ENCODE data around the gene SERPIND1.
A peak's percentile ranks its signal among the peaks of the same experiment; 100 is the strongest.

Gene SERPIND1

DNA sequence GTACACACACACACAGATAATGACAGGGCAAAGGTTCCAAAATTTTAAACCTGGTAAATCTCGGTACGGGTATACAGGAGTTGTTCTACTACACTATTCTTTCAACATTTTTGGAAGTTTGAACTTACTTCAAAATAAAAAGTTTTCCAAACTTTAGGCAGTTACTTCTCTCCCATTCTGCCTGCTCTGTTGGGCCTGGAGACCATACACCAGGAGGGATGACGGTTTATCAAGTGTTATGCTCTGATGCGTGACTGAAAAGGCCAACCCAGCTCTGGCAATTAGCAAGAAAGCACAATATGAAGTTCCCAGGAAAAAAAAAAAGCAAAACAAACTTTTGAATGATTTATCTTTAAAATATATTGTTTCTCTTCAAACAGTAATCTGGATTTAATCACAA is 969 bp downstream of the SERPIND1 start:
- DNase-seq (ENCODE audit: low spot score): no peak

DNA sequence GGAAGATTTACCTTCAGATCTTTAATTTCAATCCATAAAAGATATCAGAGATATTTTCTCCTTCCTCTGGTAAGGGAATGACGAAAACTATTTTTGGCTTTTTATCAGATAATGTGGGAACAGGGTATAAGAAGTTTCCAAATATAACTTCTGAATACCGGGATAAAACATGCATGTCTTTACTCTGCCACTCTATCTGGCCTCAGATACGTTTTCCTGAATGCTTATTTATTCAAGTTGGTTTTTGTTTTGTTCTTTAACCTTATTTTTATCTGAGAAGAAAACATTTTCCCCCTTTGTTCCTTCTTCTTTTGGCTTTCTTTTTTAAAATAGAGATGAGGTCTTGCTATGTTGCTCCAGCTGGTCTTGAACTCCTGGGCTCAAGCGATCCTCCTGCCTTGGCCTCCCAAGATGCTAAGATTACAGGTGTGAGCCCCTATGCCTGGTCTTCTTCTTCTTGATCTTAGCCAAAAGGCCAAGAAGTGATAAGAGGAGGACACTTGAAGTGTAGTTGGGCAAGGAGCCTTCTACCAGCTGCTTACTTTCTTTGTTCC is 1.5 kb downstream of the SERPIND1 start:
- DNase-seq (ENCODE audit: low spot score): no peak

DNA sequence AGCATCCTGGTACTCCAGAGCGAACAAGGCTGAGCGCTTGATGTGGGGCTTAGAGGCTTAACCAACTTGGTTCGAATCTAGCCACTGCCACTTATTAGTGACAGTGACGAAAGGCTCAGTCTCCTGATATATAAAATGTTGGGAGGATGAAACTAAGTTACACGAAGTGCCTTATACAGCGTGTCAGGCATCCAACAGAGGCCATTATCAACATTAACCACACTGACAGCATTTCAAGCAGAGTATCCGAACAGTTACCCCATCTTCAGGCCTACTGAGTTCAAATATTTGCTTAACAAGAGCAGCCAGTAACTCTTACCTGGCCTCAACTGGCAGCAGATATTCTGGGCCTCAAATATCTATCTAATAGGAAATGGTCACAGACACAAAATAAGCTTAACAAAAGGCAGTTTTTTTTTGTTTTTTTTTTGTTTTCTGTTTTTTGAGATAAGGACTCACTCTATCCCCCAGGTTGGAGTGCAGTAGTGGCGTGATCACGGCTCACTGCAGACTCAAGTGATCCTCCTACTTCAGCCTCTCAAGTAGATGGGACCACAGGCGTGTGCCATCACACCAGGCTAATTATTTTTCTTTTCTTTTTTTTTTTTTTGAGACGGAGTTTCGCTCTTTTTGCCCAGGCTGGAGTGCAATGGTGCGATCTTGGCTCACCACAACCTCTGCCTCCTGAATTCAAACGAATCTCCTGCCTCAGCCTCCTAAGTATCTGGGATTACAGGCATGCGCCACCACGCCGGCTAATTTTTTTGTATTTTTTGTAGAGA is 2.9 kb downstream of the SERPIND1 start:
- no peak for DNase-seq (ENCODE audit: low spot score)

DNA sequence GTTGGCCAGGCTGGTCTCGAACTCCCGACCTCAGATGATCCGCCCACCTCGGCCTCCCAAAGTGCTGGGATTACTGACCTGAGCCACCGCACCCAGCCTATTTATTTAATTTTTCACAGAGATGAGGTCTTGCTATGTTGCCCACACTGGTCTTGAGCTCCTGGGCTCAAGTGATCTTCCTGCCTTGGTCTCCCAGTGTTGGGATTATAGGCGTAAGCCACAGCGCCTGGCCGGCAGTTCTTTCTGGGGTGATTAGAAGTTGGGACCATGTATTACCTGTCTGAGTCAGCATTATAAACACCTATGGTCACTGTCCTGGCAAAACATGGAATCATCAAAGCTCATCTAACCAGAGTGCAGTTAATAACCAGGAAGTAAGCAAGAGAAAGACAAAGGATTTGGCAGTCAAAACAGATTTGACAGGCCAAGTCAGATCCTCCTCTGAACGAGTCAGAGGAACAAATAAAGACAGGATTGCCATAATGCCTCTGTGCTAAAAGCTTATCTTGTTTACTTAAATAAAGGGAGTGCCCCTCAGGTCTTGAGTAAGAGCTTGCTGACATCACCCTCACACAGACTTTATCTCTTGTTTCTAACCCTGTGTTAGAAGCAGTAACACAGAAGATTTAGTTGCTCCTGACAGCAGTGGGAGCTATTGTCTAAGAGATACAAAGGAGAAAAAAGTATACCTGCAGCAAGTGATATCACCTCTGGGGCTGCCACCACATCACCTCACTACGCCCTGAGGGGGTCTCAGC is 3.7 kb downstream of the SERPIND1 start:
- DNase-seq (ENCODE audit: low spot score): peak; percentile 64

DNA sequence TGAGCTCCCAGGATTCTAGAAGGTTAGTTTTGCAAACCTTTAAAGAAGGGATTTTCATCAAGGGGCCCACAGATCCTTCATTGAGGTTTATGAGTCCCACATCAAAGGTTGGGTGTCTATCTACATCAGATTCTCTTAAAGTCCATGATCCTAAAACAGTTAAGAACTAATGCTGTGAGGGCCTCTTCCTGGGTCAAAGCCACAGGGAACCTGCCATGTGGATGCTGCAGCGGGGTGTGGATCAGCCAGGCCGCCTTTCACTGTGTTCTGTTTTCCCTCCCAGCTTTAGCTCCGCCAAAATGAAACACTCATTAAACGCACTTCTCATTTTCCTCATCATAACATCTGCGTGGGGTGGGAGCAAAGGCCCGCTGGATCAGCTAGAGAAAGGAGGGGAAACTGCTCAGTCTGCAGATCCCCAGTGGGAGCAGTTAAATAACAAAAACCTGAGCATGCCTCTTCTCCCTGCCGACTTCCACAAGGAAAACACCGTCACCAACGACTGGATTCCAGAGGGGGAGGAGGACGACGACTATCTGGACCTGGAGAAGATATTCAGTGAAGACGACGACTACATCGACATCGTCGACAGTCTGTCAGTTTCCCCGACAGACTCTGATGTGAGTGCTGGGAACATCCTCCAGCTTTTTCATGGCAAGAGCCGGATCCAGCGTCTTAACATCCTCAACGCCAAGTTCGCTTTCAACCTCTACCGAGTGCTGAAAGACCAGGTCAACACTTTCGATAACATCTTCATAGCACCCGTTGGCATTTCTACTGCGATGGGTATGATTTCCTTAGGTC is 5.3 kb downstream of the SERPIND1 start:
- DNase-seq (ENCODE audit: low spot score): peak; percentile 52

DNA sequence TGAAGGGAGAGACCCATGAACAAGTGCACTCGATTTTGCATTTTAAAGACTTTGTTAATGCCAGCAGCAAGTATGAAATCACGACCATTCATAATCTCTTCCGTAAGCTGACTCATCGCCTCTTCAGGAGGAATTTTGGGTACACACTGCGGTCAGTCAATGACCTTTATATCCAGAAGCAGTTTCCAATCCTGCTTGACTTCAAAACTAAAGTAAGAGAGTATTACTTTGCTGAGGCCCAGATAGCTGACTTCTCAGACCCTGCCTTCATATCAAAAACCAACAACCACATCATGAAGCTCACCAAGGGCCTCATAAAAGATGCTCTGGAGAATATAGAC is 5.9 kb downstream of the SERPIND1 start:
- no peak for DNase-seq (ENCODE audit: low spot score)

DNA sequence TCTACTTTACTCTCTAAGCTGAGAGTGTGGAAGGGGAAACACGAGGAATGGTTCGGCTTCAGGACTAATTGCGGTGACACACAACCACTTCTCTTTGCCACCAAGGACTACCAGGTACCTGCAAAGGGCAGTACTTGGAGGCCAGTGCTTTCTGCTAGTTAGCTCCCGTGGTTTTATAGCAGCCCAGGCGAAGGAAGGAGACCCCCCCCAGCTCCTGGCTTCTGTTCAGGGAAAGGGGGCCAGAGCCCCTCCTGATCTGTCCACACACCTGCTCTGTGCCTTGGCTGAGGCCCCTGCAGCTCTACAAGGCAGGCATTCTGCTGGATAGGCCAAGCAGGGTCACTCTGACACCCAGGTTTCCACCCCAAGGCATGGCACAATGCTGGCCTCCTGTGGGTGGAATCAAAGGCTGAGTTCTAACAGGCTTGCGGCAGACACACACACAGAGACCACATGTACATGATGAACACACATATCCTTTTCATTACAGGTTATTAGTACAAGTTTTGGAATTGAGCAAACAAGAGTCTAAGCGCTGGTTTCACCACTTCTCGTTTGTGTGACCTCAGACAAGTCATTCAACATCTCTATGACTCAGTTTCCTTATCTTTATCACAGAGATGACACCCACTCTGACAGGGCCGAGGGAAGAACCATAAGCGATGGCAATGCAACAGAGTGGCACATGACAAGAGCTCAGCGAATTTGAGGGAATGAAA is 7.5 kb downstream of the SERPIND1 start:
- no peak for DNase-seq (ENCODE audit: low spot score)

DNA sequence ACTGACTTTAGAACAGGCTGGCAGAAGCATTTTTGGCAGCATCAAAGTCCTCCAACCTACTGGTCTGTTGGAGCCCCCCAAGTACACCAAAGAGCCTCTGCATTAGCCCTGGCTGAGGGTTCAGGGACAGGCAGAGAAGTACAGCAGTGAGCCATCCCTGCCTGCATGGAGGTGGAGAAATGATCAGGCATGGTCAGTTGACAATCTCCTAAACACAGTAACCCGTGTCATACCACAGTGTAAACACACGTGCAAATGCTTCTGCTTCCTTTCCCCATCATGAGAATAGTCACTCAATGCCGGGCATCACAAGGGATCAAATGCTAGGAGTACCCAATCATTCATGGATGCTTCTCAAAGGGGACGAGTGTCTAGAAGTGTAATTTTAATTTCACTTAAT is 8.2 kb downstream of the SERPIND1 start:
- DNase-seq (ENCODE audit: low spot score): no peak

DNA sequence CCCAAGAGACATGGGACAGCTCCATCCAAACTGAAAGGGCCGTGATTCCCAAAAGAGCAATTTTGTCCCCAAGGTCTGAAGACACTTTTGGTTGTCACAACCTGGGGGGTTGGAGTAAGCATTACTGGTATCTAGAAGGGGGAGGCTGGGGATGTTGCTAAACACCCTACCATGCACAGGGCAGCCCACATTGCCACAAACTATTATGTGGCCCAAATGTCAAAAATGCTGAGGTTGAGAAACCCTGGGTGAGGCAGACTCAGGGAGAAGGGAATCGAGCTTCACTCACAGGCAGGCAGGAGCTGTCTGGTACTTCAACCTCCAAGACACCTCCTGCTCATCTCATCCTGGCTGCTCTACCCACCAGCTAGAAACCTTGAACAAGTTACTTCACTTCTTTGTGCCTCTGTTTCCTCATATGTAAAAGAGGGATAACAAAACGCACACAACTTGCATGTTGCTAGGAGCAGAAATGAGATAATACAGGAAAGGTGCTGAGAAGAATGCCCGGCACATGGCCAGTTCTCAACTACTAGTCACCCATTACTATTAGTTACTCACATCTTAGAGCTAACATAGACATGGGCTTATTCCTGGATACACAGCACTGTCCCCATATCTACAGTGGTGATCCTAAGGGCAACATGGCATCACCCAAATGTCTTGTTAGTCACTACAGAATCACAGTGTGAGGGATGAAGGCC is 8.8 kb downstream of the SERPIND1 start:
- no peak for DNase-seq (ENCODE audit: low spot score)

DNA sequence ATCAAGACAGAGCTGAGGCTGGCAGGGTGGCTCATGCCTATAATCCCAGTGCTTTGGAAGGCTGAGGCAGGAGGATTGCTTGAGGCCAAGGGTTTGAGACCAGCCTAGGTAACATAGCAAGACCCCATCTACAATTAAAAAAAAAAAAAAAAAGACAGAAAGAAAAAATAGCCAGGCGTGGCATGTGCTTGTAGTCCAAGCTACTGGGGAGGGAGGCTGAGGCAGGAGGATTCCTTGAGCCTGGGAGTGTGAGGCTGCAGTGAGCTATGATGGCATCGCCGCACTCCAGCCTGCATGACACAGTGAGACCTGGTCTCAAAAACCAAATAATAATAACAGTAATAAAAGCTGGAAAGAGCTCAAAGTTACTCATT is 9.4 kb downstream of the SERPIND1 start:
- DNase-seq (ENCODE audit: low spot score): no peak

DNA sequence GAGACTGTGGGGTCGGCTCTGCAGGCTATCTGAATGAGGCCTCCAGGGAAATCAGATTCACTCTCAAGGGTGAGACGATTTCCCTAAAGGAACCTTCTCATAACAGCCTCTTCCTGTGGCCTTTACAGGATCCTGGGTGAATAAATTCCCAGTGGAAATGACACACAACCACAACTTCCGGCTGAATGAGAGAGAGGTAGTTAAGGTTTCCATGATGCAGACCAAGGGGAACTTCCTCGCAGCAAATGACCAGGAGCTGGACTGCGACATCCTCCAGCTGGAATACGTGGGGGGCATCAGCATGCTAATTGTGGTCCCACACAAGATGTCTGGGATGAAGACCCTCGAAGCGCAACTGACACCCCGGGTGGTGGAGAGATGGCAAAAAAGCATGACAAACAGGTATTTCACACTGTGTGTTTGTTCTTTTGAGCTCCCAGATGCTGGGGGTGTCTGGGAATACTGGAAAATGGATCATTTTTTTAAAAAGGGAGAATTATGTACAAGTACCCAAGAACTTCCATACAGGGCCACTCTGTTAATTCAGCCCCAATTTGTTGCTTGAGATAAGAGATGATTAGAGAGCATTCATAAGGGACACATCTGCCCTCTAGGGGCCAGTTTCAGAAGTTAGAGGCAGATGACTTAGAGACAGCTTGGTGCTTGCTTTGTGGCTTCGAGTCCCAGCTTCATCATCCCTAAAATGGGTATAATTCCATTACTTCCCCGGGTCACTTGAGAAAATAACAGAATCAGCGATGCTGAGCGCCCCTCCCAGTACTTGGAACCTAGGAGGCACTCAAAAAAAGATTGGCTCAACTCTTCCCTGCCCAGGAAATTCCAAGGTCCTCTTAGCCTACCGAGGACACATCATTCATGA is 10.2 kb downstream of the SERPIND1 start:
- DNase-seq (ENCODE audit: low spot score): peak; percentile 42

DNA sequence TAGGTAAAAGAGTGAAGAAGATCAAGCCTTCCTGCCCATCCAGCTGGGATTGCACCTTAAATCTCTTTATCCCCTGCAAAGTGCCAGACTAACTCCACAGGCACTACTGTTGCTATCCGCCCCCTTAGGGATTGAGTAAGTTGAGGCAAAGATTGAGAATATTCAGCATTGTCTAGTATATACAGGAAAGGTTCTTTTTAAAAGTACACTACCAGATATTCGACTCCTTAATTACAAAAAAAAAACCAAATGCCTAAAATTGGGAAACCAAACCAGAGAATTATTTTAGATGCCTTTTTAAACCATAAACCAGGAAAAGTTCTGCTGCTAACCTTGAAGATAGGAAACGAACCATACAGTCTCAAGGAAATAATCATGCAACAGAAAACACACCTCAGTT is 11.5 kb downstream of the SERPIND1 start:
- no peak for DNase-seq (ENCODE audit: low spot score)

DNA sequence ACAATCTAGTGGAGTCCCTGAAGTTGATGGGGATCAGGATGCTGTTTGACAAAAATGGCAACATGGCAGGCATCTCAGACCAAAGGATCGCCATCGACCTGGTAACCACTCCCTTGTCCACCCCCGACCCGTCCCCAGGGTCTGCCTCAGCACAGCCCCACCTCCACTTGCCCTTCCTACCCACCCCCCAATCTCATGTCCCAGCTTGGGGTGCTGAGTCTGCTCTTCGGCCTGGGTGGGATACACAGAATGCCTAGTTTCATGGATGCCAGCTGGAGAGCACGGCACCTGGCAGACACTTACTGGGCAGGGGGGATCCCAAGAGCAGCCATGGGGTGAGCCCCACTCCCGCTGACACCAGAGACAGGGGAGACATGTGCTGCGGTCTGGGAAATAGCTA is 12.1 kb downstream of the SERPIND1 start:
- no peak for DNase-seq (ENCODE audit: low spot score)

DNA sequence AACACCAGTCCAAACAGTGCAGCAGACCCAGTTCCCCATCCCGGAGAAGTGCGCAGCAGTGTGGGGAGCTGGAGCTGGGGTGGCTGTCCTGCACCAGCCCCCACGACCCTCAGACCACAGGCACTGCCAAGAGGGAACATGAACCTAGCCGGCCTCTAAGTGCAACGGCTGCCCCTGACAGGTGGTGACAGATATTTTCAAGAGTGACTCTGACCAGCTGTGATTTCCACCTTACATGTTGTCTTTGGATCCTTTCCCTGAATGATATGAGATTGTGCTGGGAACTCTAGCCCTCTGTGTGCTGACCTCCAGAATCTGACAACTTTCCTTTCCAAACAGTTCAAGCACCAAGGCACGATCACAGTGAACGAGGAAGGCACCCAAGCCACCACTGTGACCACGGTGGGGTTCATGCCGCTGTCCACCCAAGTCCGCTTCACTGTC is 12.6 kb downstream of the SERPIND1 start:
- no peak for DNase-seq (ENCODE audit: low spot score)

DNA sequence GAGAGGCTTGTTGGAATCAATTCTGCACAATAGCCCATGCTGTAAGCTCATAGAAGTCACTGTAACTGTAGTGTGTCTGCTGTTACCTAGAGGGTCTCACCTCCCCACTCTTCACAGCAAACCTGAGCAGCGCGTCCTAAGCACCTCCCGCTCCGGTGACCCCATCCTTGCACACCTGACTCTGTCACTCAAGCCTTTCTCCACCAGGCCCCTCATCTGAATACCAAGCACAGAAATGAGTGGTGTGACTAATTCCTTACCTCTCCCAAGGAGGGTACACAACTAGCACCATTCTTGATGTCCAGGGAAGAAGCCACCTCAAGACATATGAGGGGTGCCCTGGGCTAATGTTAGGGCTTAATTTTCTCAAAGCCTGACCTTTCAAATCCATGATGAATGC is 13.3 kb downstream of the SERPIND1 start:
- no peak for DNase-seq (ENCODE audit: low spot score)

DNA sequence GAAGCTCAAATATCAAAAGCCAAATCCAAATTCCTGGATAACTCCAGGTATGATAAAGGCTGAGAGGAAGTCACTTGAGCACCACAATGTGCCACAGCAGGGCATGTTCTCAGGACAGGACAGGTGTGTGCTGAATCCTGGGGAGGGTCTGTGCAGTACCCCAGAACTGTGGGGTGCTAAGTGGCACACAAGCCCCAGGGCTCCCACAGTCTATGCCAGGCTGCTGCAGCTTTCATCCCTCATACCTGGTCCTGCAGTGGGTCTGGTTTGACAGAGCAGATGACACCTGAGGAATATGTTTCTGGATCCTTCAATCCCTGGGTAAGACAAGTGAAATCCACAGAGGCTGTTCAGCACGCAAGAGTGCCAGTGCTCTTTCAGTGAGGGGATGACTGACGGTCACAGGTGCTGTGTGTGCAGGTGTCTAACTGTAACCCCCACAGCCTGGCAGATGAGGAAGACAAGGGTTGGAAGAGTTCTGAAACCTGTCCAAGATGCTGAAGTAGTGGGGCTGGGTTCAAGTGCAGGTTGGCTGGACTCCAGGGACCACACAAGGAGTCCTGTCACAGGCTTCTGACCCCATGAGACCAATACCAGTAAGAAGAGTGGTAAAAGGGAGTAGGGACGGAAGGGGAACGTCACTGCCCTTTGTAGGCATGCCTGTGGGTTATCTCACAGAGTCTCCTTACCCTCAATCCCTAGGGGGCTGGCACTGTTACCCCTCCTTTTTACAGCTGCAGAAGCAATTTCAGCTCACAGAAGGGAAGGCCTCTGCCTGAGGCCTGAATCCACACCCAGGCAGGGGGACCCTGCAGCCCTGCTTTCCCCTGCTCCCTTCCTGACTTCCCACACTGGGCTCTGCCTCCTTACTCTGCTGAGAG is 14.1 kb downstream of the SERPIND1 start:
- DNase-seq (ENCODE audit: low spot score): no peak

DNA sequence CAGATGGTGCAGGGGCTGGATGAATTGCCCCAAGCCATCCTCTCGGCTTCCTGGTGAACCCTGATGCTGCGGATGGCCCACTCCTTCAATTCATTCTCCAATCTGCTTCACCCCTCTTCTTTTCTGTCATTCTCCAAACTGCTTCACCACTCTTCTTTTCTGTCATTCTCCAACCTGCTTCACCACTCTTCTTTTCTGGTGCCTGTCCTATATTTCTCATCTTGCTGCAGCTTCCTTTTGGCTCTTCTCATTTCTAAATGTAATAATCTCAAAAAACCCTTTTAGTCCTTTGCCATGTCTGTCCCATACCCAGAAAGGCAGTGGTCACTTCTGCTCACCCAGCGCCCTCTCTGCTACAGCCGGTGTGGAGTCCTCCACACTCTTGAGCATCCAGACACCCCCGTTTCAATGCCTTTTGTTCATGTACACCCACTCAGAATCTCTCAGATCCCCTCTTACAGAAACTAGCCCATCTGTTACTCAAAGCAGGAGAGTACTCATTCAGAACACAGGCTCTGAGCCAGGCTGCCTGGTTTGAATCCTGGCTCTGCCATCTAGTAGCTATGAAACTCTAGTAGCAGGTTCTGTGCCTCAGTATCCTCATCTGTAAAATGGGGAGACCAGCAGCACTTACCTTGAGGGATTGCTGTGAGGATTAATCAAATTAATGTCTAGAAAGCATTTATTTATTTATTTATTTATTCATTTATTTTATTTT is 14.9 kb downstream of the SERPIND1 start:
- DNase-seq (ENCODE audit: low spot score): no peak

DNA sequence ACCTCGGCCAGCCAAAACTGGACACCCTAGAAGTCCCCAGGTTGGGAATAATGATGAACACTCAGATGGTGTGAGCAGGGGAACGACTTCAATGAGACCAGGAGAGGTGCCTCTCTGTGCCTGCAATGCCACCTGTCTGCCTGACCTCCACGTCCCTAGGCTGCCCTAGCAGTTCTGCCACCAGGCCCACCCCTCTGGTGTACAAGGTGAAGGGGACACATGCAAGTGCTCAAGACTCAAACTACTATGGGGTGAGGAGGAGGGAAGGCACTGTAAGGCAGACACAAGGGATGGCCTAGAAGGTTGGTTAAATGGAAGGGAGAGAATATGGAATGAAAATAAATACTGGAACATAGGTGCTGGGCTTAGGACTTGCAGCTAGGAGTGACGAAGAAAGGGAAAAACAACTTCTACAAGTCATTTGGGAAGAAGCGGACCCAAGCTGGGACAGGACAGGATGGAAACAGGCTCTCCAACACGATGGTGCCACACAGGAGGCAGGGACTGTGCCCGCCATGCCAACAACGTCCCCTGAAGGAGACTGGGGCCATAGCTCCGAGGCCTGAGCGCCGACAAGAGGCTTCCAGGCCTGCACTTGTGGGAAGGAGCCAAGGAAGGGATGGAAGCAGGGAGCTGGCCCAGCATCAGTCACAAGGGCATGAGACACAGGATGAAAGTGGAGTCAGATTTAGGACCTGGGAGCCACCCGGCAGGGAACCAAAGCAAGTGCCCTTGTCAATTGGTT is 18.5 kb downstream of the SERPIND1 start:
- DNase-seq (ENCODE audit: low spot score): no peak
